ENCODE results near the gene AK3. TPM values are rescaled to one million over a fixed set of nuclear protein-coding genes. Genes with fewer than 3 reads are reported as not detected.

Gene AK3
- total and polyA plus RNA-seq, 10 of the 15 experiments (the other 5 are each of a cell fraction or from before 2014, with no cell fraction given) = 14.2 to 86.6 (median 43.9) TPM

GRCh38 chr9:4781408-4781807 lies 40.4 kb upstream of the AK3 start:
- ChIA-PET SMC1A (ENCODE audit: uncharacterized antibody, unreplicated experiment) (interaction anchor here (0.6 kb wide), 1 partner anchor 462 kb away, joined by 3 read pairs; no protein-coding TSS in a partner anchor), CTCF (no interaction called here), RAD21 (ENCODE audit: unreplicated experiment) (no interaction called here), POLR2A (interaction anchor here (0.6 to 1.5 kb wide), 2 partner anchors 11 to 232 kb away, joined by 3 read pairs; no protein-coding TSS in a partner anchor)
- Histone ChIP-seq H3K27ac (ENCODE audit: control insufficient read depth, insufficient read depth) (no peak overlapping the region), H3K27me3 (replicated peaks in 1 of 2; ENCODE audit: control insufficient read depth in 2 of 2, insufficient read depth in 2 of 2, low read length in 1 of 2) (no peaks in the 10 kb centered on the region), H3K9ac (ENCODE audit: control insufficient read depth, insufficient read depth, low read length) (no peak overlapping the region), H3K79me2 (ENCODE audit: control insufficient read depth, insufficient read depth, low read length) (no peaks in the 10 kb centered on the region), H3K4me3 (no peak overlapping the region), H4K20me1 (ENCODE audit: control insufficient read depth, insufficient read depth) (no peaks in the 10 kb centered on the region), H2AFZ (ENCODE audit: control insufficient read depth, low read depth, low read length) (no peak overlapping the region), H3K9me3 (replicated peaks; ENCODE audit: control insufficient read depth, insufficient read depth, low read length) (no peaks in the 10 kb centered on the region), H3K4me2 (ENCODE audit: control insufficient read depth, insufficient read depth) (no peak overlapping the region), H3K4me1 (ENCODE audit: control insufficient read depth, insufficient read depth, low read length) (no peaks in the 10 kb centered on the region), H3K36me3 (ENCODE audit: control insufficient read depth in 2 of 2, insufficient read depth in 2 of 2, low read length in 1 of 2) (no peaks in the 10 kb centered on the region)
- intact Hi-C loops (cut with micrococcal nuclease; ENCODE audit: unreplicated experiment) = no loop called here
- in situ Hi-C loops (cut with MboI) = no loop called here
- DNase-seq (ENCODE audit: low read depth, low spot score) (no peak), FAIRE-seq (no peak), ATAC-seq (no peak)
- no peak for TF ChIP-seq BMI1 (IDR thresholded peaks at IDR 0.05; ENCODE audit: borderline replicate concordance)
- no peak for TF ChIP-seq BCL11A (IDR thresholded peaks at IDR 0.05; ENCODE audit: low read depth, low read length)
- TF ChIP-seq RUNX3 (IDR thresholded peaks at IDR 0.05; ENCODE audit: low read length) = no peak
- no peak for TF ChIP-seq ATF7 (IDR thresholded peaks at IDR 0.05; ENCODE audit: low read depth)
- TF ChIP-seq SIX5 (IDR thresholded peaks at IDR 0.05; ENCODE audit: low read depth, low read length, severe bottlenecking) = no peak
- no peak for TF ChIP-seq ZNF24 (IDR thresholded peaks at IDR 0.05)
- TF ChIP-seq MXI1 (IDR thresholded peaks at IDR 0.05; ENCODE audit: low read depth, low read length) = no peak
- TF ChIP-seq ATF2 (IDR thresholded peaks at IDR 0.05; ENCODE audit: low read length) = no peak
- TF ChIP-seq NR2C2 (IDR thresholded peaks at IDR 0.05; ENCODE audit: borderline replicate concordance, control insufficient read depth, insufficient read length, low read depth) = no peak
- TF ChIP-seq, protein P1, sequence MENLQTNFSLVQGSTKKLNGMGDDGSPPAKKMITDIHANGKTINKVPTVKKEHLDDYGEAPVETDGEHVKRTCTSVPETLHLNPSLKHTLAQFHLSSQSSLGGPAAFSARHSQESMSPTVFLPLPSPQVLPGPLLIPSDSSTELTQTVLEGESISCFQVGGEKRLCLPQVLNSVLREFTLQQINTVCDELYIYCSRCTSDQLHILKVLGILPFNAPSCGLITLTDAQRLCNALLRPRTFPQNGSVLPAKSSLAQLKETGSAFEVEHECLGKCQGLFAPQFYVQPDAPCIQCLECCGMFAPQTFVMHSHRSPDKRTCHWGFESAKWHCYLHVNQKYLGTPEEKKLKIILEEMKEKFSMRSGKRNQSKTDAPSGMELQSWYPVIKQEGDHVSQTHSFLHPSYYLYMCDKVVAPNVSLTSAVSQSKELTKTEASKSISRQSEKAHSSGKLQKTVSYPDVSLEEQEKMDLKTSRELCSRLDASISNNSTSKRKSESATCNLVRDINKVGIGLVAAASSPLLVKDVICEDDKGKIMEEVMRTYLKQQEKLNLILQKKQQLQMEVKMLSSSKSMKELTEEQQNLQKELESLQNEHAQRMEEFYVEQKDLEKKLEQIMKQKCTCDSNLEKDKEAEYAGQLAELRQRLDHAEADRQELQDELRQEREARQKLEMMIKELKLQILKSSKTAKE (IDR thresholded peaks at IDR 0.05; ENCODE audit: low read depth, poor library complexity, severe bottlenecking) = no peak
- no peak for TF ChIP-seq SMAD1 (IDR thresholded peaks at IDR 0.05; ENCODE audit: low read depth, partially characterized antibody)
- TF ChIP-seq FOXK2 (IDR thresholded peaks at IDR 0.05) = no peak
- no peak for TF ChIP-seq NFYA (IDR thresholded peaks at IDR 0.05; ENCODE audit: borderline replicate concordance, low read depth, low read length)
- no peak for TF ChIP-seq ATF3 (IDR thresholded peaks at IDR 0.05; ENCODE audit: borderline replicate concordance, extremely low read depth, low read depth, low read length)
- TF ChIP-seq FOXM1 (IDR thresholded peaks at IDR 0.05; ENCODE audit: low read depth, low read length) = no peak
- TF ChIP-seq KAT2A (conservative IDR thresholded peaks at IDR 0.05; ENCODE audit: control insufficient read depth, low read depth, low read length) = no peak
- TF ChIP-seq CREB1 (IDR thresholded peaks at IDR 0.05; ENCODE audit: low read depth) = no peak
- TF ChIP-seq, protein P2, sequence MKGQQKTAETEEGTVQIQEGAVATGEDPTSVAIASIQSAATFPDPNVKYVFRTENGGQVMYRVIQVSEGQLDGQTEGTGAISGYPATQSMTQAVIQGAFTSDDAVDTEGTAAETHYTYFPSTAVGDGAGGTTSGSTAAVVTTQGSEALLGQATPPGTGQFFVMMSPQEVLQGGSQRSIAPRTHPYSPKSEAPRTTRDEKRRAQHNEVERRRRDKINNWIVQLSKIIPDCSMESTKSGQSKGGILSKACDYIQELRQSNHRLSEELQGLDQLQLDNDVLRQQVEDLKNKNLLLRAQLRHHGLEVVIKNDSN (IDR thresholded peaks at IDR 0.05; ENCODE audit: borderline replicate concordance, extremely low read length, insufficient read depth, low read depth, low read length) = no peak
- no TSS peak for BruUV-seq (replicated peaks)
- 0% methylated on average over 2 of the region's 2 CpGs for WGBS (ENCODE audit: insufficient coverage, insufficient replicate concordance, low lambda C conversion rate, missing lambda C conversion rate)
